HFFc6 (cell line): Measurements from ENCODE around the gene COL8A2. TPM values are rescaled to one million over a fixed set of nuclear protein-coding genes. Genes with fewer than 3 reads are reported as not detected.

Experiments used
- DNase-seq: peaks from one replicate; pipeline ENCODE4 v3.0.0-alpha.2; 2018
- H3K27ac Mint-ChIP-seq: 2 replicates; pipeline ENCODE4 v1.8.0; 2020; ENCODE audit warnings: mild to moderate bottlenecking, mixed read lengths
- H3K27me3 Mint-ChIP-seq: 2 replicates; pipeline ENCODE4 v1.8.0; 2021; ENCODE audit warnings: mild to moderate bottlenecking, moderate library complexity, mixed read lengths; ENCODE audit not compliant: insufficient read depth
- H3K36me3 Mint-ChIP-seq: 2 replicates; pipeline ENCODE4 v1.8.0; 2021; ENCODE audit warnings: low read depth, mixed read lengths
- H3K4me1 Mint-ChIP-seq: 2 replicates; pipeline ENCODE4 v1.8.0; 2020; ENCODE audit warnings: low read depth, mixed read lengths
- H3K4me3 Mint-ChIP-seq: 2 replicates; pipeline ENCODE4 v1.8.0; 2020; ENCODE audit warnings: mild to moderate bottlenecking, moderate library complexity, mixed read lengths
- H3K9me3 Mint-ChIP-seq: 2 replicates; pipeline ENCODE4 v1.8.0; 2020; ENCODE audit warnings: mild to moderate bottlenecking, mixed read lengths
- total RNA-seq, 6 experiments: library from RNA; stranded (reverse); fragmentation: NEBNext Ultra II Directional; extraction: Animal tissue kit (Norgen Biotek cat#: 25700); gene quantifications; 2 replicates in 1 of 6; 3 replicates in 5 of 6; pipeline ENCODE4 v1.2.3, GENCODE V29; 2021
- TF ChIP-seq, protein P1 (sequence below): fragments of 200-600 bp; sonication (generic); IDR thresholded peaks from 2 replicates; pipeline ENCODE4 v1.5.0; 2021; ENCODE audit warnings: antibody characterized with exemption, mild to moderate bottlenecking

COL8A2 gene
- total RNA-seq, 6 experiments from 2014 or later: 1.9 to 6.4 (median 2.4) TPM

DNA sequence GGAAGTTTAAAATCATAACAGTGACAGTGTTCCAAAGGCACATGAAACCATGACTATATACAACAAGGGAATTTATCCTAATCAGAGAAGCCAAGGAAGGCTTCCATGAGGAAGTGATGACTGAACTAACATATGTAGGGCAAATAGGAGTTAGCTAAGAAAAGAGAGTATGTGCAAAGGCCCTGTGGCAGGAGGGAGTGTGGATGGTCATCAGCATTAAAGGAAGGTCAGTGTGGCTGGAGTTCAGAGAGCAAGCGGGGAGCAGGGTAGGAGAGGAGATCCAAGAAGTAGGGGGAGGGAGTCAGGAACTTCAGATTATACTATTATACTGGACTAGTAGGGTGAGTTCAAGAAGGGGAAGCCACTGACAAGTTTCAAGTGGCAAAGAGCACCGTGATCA is 39.3 kb upstream of the COL8A2 start:
- Mint-ChIP-seq H3K4me1 (peaks cover 81% of the 10 kb centered on the region), H3K9me3 (no peaks in the 10 kb centered on the region), H3K36me3 (peaks cover 31% of the 10 kb centered on the region), H3K27me3 (peaks cover 1% of the 10 kb centered on the region), H3K27ac (peak overlapping the region; percentile 47), H3K4me3 (no peak overlapping the region)
- TF ChIP-seq, protein P1, sequence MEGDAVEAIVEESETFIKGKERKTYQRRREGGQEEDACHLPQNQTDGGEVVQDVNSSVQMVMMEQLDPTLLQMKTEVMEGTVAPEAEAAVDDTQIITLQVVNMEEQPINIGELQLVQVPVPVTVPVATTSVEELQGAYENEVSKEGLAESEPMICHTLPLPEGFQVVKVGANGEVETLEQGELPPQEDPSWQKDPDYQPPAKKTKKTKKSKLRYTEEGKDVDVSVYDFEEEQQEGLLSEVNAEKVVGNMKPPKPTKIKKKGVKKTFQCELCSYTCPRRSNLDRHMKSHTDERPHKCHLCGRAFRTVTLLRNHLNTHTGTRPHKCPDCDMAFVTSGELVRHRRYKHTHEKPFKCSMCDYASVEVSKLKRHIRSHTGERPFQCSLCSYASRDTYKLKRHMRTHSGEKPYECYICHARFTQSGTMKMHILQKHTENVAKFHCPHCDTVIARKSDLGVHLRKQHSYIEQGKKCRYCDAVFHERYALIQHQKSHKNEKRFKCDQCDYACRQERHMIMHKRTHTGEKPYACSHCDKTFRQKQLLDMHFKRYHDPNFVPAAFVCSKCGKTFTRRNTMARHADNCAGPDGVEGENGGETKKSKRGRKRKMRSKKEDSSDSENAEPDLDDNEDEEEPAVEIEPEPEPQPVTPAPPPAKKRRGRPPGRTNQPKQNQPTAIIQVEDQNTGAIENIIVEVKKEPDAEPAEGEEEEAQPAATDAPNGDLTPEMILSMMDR: no peak
- no peak for DNase-seq

DNA sequence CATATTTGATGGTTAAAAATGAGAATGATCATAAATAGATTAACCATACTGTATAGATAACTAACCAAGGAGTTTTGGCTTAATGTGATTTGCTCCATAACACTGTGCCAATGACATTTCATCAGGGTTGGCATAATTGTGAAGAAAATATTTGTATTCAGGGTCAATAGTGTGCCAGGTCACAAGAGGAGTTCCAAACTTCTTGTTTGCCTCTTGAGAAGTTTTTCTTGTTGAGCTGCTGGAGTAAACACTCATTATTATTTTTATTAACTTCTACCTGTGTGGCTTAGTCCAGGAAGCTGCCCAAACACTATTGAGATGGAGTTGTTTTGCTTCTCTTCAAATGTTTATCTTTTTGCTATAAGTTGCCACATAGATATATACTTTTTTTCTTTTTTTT is 38.4 kb upstream of the COL8A2 start:
- peaks cover 32% of the 10 kb centered on the region for H3K36me3 Mint-ChIP-seq
- peak overlapping the region; percentile 29; the same call in 1 of the 2 replicates for H3K4me3 Mint-ChIP-seq
- DNase-seq: no peak
- TF ChIP-seq, protein P1: no peak
- H3K27me3 Mint-ChIP-seq: peaks cover 1% of the 10 kb centered on the region
- no peaks in the 10 kb centered on the region for H3K9me3 Mint-ChIP-seq
- peak overlapping the region; percentile 88 for H3K27ac Mint-ChIP-seq
- peaks cover 85% of the 10 kb centered on the region for H3K4me1 Mint-ChIP-seq

DNA sequence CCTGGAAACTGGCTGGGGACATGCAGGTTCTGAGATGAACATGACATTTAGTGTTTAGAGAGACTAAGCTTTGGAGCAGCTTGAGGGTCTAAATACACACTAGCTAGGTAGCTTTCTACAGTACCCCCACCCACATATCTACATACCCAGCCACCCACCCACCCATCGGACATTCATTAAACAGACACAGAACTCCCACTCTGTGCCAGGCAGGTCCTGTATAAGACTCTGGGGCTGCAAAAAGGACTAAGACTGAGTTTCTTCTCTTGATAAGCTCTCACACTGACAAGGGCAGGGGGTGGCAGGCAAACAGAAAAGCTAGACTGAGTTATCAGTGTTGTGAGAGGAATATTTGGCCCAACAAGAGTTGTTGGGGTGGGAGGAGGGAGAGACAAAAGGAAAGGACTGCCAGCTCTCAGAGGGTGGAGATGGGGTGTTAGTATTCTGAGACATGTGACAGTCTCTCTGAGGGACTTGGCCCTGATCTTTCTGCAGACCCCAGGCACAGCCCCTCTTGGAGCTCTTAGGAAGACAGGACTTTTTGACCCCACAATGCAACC is 37.7 kb upstream of the COL8A2 start:
- peak overlapping the region; percentile 88 for H3K27ac Mint-ChIP-seq
- TF ChIP-seq, protein P1: no peak
- H3K4me1 Mint-ChIP-seq: peaks cover 87% of the 10 kb centered on the region
- H3K4me3 Mint-ChIP-seq: peak overlapping the region; percentile 80
- no peaks in the 10 kb centered on the region for H3K9me3 Mint-ChIP-seq
- peaks cover 1% of the 10 kb centered on the region for H3K27me3 Mint-ChIP-seq
- peaks cover 36% of the 10 kb centered on the region for H3K36me3 Mint-ChIP-seq
- no peak for DNase-seq

GRCh38 chr1:36161641-36162531 is 36.9 kb upstream of the COL8A2 start:
- H3K4me1 Mint-ChIP-seq: peaks cover 86% of the 10 kb centered on the region
- peaks cover 1% of the 10 kb centered on the region for H3K27me3 Mint-ChIP-seq
- peak overlapping the region; percentile 88 for H3K27ac Mint-ChIP-seq
- no peak for DNase-seq
- peak overlapping the region; percentile 80 for H3K4me3 Mint-ChIP-seq
- peaks cover 38% of the 10 kb centered on the region for H3K36me3 Mint-ChIP-seq
- TF ChIP-seq, protein P1: no peak
- H3K9me3 Mint-ChIP-seq: no peaks in the 10 kb centered on the region

GRCh38 chr1:36160949-36161485 is 36.0 kb upstream of the COL8A2 start:
- Mint-ChIP-seq H3K4me1 (peaks cover 77% of the 10 kb centered on the region), H3K27ac (peak overlapping the region; percentile 88), H3K36me3 (peaks cover 37% of the 10 kb centered on the region), H3K4me3 (peak overlapping the region; percentile 80), H3K27me3 (peaks cover 1% of the 10 kb centered on the region), H3K9me3 (no peaks in the 10 kb centered on the region)
- TF ChIP-seq, protein P1: peak; percentile 66
- DNase-seq: peak; percentile 68
